Ovary (tissue), 3 donors: ENCODE data around the gene INTS3.

Experiments used
- EP300 ChIP-seq: sonication (generic); formaldehyde crosslinking; IDR thresholded peaks from one replicate; pipeline ENCODE4 v1.6.1; 2017; ENCODE audit warnings: antibody characterized with exemption
- POLR2A ChIP-seq: fragments of 450-650 bp; IDR thresholded peaks from one replicate; pipeline ENCODE4 v1.6.1; 2017; ENCODE audit warnings: antibody characterized with exemption, mild to moderate bottlenecking, moderate library complexity
- TF ChIP-seq, protein P1 (sequence below), 3 donors: fragments of 450-650 bp in 2 of 3; fragments of 200-600 bp in 1 of 3; IDR thresholded peaks; one replicate each; pipeline versions ENCODE4 v1.5.1 to v1.8.0; 2016 to 2022; ENCODE audit warnings: antibody characterized with exemption in 3 of 3, mild to moderate bottlenecking in 1 of 3
- donor health status: DM: no; HTN: no; CAD: no.

DNA sequence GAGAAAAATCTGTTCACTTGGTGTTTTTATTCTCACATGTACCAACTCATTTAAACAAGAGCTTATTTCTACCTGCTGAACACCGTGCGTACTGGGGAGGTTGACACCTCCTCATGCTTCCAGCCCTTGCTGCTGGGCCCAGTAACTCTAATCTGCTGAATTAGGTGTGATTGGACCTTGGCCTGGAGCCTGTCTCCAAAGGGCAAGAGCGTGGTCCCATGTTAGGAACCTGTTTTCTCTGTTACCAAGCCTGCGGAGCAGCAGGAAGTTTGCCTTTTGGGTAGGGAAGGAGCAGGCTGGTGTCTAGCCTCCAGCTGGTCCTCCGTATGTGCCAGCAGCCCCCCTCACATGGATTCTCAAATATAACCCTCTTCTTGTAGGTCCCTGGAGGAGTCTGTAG, 36.5 kb downstream of the INTS3 start:
- TF ChIP-seq, protein P1, sequence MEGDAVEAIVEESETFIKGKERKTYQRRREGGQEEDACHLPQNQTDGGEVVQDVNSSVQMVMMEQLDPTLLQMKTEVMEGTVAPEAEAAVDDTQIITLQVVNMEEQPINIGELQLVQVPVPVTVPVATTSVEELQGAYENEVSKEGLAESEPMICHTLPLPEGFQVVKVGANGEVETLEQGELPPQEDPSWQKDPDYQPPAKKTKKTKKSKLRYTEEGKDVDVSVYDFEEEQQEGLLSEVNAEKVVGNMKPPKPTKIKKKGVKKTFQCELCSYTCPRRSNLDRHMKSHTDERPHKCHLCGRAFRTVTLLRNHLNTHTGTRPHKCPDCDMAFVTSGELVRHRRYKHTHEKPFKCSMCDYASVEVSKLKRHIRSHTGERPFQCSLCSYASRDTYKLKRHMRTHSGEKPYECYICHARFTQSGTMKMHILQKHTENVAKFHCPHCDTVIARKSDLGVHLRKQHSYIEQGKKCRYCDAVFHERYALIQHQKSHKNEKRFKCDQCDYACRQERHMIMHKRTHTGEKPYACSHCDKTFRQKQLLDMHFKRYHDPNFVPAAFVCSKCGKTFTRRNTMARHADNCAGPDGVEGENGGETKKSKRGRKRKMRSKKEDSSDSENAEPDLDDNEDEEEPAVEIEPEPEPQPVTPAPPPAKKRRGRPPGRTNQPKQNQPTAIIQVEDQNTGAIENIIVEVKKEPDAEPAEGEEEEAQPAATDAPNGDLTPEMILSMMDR (IDR thresholded peaks at IDR 0.05), result no peak
- TF ChIP-seq EP300 (no peak), POLR2A (no peak)
